Ramos (cell line): Measurements from ENCODE around the gene C12orf43.

Experiments used
- in situ Hi-C: fragments of 300-500 bp; cut with MboI; formaldehyde crosslinking; loops from one replicate; pipeline ENCODE4 v1.14.3; 2022; ENCODE audit warnings: low sequenced_read_pairs; ENCODE audit not compliant: unreplicated experiment

C12orf43 gene

DNA sequence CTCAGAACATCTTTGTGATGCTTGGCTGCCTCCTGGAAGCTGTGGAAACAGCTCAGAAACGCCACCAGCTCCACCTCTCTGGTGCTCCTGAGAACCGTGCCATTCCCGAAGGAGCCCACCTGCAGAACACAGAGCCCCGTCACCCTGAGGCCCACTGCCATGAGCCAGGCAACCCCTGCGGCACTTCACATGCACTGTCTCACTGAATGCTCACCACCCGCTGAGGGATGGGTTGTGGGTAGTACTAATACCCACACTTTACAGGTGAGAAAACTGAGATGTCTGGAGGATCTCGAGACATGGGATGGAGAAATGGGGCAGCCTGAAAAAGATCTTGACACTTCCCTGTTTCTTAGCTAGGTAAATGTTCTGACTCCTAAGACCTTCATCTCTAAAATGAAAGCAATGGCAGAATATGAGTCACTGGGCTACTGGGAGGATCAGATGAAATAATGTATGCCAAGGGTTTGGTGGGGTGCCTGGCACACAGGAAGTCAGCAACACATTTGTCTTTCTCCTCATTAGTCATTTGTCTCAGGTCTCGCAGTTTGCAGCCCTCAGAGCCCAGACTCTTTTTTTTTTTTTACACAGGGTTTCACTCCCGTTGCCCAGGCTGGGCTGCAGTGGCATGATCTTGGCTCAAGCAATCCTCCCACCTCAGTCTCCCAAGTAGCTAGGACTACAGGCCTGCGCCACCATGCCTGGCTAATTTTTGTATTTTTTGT lies 17.5 kb upstream of the C12orf43 start:
- in situ Hi-C loops: no loop called here

DNA sequence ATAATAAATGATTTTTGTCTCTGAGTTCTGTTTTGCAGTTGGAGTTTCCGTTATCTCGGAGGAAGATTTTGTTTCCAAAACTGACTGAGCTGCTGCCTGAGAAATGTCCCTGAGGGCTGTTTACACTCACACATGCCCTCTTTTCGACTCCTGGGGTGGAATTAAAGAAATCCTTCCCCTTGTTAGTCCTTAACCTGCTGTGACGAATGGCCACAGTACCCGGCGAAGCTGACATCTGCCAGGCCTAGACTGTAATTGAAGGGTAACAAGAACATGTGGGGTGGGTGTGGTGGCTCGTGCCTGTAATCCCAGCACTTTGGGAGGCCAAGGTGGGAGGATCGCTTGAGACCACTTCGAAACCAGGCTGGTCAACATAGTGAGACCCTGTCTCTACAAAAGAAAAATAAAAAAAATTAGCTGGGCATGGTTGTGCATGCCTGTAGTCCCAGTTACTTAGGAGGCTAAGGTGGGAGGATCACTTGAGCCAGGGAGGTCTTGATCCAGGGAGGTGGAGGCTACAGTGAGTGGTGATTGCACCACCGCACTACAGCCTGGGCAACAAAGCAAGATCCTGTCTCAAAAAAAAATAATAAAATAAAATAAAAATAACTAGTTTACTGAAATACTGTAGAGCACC lies 14.4 kb upstream of the C12orf43 start:
- in situ Hi-C loops: no loop called here

DNA sequence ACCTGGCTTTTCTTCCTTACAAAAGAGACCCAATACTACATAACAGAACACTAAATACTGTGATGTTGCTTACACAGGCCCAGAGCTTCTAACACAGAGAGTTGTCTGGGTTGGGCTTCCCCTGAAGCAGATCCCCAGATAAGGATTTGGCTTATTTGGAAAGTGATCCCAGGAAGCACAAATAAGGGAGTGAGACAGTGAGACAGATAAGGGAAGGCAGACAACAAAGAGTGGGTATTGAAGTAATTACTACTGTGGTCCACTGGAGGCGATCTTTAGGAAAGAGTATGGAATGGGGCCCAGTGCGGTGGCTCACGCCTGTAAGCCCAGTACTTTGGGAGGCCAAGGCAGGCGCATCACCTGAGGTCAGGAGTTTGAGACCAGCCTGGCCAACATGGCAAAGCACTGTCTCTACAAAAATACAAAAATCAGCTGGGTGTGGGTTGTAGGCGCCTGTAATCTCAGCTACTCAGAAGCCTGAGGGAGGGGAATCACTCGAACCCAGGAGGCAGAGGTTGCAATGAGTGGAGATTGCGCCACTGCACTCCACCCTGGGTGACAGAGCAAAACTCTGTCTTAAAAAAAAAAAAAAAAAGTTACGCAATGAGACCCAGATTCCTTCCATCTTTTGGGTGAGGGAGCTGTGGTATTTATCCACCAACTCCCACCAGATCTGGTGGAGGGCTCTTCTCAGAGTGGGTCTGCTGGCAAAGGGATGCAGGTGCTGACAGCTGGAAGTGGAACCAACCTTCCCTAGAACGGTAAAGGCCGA lies 10.2 kb upstream of the C12orf43 start:
- in situ Hi-C loops: no loop called here

GRCh38 chr12:121025442-121026226 lies 9.3 kb upstream of the C12orf43 start:
- in situ Hi-C loops: no loop called here

DNA sequence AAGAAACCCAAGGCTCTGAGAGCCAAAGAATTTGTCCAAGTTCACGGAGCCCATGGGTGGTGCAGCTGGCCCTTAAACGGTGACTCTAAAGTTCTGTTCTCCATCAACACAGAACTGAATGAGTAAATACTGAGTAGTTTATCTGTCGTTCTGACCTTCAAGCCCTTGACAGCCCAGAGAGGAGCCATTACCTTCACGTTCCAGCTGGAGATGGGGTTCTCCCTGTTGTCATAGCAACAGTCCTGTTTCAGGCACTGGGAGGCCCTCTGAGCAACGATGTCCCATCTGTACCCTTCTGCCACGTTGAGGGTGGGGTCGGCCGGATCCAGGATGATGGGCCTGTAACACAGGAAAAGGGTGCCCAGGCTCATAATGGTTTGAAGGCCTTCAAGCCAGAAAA lies 7.5 kb upstream of the C12orf43 start:
- in situ Hi-C loops: no loop called here

DNA sequence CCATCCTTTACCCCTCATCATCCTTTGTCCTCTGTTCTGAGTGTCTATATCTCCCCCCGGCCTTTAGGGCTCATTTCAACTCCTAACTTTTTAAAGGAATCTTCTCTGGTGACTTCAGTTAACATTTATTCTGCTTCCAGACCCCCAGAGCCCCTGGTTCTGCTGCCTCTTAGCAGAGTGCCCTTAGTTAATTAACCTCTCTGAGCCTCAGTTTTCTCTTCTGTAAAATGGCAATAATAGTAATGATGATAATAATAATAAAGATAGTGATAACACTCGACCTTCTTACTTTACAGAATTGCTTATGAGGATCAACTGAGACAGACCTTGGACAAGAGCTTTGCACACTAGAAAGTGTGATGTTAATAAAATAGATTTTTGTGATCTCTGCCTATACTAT lies 6.4 kb upstream of the C12orf43 start:
- in situ Hi-C loops: no loop called here

GRCh38 chr12:121021754-121022153 lies 5.5 kb upstream of the C12orf43 start:
- in situ Hi-C loops: no loop called here

GRCh38 chr12:121018860-121019617 lies 2.8 kb upstream of the C12orf43 start:
- in situ Hi-C loops: no loop called here

- in situ Hi-C loops: no loop called here
Measured at GRCh38 chr12:121017966-121018491, 1.7 kb upstream of the C12orf43 start.

GRCh38 chr12:121013715-121014114 lies 2.6 kb downstream of the C12orf43 start:
- in situ Hi-C loops: no loop called here

- in situ Hi-C loops: no loop called here
Measured at GRCh38 chr12:121011820-121012219, 4.5 kb downstream of the C12orf43 start.

DNA sequence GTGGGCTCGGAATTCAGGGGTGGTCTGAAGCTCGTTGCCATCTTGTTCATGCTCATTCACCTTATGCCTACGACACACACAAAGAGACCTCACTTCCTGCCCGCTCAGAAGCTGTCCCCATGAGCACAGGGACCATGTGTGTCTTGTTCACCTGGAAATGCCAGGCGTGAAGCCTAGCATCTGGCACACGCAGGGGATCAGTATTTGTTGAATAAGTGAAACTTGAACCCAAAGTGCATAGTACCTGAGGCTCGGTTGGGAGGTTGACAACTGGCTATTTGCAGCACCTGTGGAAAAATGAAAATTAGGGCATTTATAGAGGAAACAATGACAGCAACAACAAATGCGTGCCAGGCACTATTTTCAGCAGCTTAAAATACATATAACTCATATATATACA lies 5.4 kb downstream of the C12orf43 start:
- in situ Hi-C loops: no loop called here

DNA sequence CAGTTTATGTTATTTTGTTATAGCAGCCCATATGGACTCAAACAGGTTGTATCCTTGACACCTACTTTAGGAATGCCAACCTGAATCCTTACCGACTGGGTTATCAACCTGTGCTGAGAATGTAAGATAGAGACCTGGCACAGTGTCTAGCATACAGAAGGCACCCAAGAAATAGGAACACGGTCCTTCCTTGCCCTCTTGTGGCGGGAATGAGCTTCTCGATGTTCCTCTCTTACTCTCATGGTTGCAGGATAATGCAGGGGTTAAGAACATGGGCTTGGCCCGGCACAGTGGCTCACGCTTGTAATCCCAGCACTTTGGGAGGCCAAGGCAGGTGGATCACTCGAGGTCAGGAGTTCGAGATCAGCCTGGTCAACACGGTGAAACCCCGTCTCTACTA lies 6.5 kb downstream of the C12orf43 start:
- in situ Hi-C loops: no loop called here

DNA sequence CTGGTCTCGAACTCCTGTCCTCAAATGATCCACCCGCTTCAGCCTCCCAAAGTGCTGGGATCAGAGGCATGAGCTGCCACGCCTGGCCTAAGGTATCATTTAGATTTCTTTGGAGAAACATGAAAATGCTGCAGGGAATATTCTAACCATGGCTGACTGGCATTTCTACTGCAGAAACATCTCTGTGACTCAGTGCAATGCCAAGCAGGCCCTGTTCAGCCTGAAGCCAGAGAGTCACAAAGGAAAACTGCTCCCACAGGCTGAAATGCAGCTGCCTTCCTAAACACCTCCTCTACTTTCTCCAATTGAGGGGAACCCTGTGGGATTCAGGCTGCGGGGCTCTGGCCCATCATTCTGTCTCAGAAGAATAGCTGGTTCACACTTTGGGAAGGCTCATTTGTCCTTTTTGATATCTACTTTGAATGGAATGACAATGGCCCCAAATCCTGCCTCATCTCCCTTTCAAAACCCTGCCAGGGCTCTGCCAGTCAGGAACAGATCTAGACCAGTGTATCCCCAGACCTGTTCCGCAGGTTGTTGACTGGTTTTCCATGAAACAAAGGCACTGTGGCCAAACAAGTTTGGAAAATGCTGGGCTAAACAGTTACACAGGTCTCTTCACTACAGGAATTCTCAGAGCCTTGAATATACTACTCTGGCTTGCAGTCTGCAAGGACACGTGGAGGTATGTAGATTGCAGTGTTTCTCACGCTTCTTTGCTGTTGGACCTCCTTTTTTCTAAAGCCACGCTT lies 7.8 kb downstream of the C12orf43 start:
- in situ Hi-C loops: no loop called here

DNA sequence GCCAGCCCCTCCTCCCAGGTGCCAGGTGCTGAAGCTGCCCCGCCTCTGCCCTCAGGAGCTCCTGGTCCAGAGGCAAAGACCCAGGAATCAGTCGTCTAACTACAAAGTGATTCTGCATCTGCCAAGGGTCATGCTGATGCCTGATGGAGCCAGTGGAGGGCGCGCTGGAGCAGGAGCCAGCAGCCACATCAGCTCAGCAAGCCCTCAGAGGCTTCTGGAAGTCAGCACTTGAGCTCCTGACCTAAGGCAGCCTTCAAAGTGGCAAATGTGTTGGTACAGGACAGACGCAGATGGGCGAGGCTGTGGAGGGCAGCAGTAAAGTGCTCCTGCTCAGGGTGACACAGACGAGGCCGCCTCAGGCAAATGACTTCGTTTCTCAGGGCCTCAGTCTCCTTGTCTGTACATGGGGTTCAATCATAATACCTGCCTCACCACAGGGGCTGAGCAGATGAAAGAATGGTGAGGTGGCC lies 10.9 kb downstream of the C12orf43 start:
- in situ Hi-C loops: no loop called here

DNA sequence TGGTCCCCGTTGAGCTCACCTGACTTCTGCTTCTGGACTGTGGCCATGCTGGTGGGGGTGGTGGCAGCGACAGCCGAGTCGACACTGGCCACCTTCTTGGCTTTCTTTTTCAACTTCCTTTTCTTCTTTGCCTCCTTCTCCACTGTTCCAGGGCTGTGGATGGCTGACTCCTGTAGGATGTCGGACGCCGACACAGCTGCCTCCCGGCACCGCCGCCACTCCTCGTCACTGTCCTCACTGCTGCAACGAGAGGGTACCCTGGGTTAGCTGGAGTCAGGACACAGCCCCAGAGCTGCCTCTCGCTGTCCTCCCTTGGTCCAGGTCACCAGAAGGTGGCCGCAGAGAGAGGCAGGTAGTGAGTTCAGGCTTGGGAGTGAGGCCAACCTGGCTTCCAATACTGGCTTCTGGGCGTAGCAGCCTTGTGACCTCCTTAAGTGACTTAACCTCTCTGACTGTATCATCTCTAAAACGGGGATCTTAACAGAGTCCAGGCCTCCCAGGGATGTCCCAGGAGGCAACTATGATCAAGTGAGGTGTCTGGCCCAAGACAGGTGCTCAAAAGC lies 12.0 kb downstream of the C12orf43 start:
- in situ Hi-C loops: no loop called here

DNA sequence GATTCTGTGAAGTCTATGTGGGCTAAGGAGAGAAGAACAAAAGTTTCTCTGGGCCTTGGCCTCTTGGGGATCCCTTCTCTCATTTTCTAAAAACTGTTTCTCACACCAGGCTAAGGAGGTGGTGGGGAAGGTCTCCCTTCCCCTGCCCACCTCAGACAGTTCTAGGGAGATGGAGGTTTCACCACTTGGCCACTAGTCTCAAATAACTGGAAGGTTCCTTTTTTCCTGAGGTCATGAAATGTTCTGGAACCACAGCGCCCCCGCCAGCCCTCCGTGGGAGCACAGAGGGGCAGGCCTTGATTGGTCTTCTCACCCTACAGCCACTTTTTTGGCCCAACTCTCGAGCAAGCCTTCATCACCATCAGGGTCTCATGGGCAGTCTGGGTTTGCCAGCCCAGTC lies 12.6 kb downstream of the C12orf43 start:
- in situ Hi-C loops: no loop called here

- in situ Hi-C loops: no loop called here
Measured at GRCh38 chr12:121001841-121002483, 14.3 kb downstream of the C12orf43 start.
